Activated CD8-positive, alpha-beta memory T cell treated with anti-CD3 and anti-CD28 coated beads, Interleukin-2, amount 10 ng/mL, durations not matched to agents 7 days and 5 days (primary cell): ENCODE results near the gene PAN3. TPM values are rescaled to one million over a fixed set of nuclear protein-coding genes. Genes with fewer than 3 reads are reported as not detected.

ENCODE experiments used
- total RNA-seq, 2 experiments: library from RNA; stranded (reverse); gene quantifications; one replicate each; pipeline ENCODE4 v1.2.3, GENCODE V29; 2021

Gene PAN3
- total RNA-seq, 2 experiments from 2014 or later = 34.1 to 40.7 TPM

Other genes starting within 250 kb of the PAN3 start
- not detected for gene PDX1, start 218.5 kb upstream of the PAN3 start, total RNA-seq
- not detected for gene CDX2, start 169.2 kb upstream of the PAN3 start, total RNA-seq
- gene URAD, start 149.9 kb upstream of the PAN3 start, total RNA-seq = not detected
- gene FLT3, start 38.0 kb upstream of the PAN3 start, total RNA-seq = not detected